Ovary (tissue), 9 donors: ENCODE measurements around the gene FIGNL1. TPM values are rescaled to one million over a fixed set of nuclear protein-coding genes. Genes with fewer than 3 reads are reported as not detected.

Source experiments
- DNase-seq, 5 donors: peaks; one replicate each; pipeline ENCODE4 v3.0.0-alpha.2; 2019 to 2020
- H3K27ac ChIP-seq, 2 donors: fragments of 200-600 bp; one replicate each; pipeline versions ENCODE4 v1.5.1 to v1.8.0; 2019 to 2022
- H3K27me3 ChIP-seq: fragments of 200-600 bp; one replicate; pipeline ENCODE4 v1.8.0; 2022
- H3K36me3 ChIP-seq: fragments of 200-600 bp; sonication (generic); one replicate; pipeline ENCODE4 v1.5.1; 2019
- H3K4me1 ChIP-seq: one replicate; pipeline ENCODE4 v1.8.1; 2013; ENCODE audit warnings: mild to moderate bottlenecking, moderate library complexity; ENCODE audit not compliant: insufficient read depth
- H3K4me3 ChIP-seq: fragments of 200-600 bp; sonication (generic); one replicate; pipeline ENCODE4 v1.5.1; 2017
- H3K9me3 ChIP-seq, 2 donors: fragments of 200-600 bp in 1 of 2; sonication (generic) in 1 of 2; one replicate each; pipeline versions ENCODE4 v1.5.1 to v1.8.1; 2013 to 2019; ENCODE audit warnings: mild to moderate bottlenecking in 1 of 2, moderate library complexity in 1 of 2
- CTCF ChIP-seq, 3 donors: fragments of 450-650 bp in 2 of 3; fragments of 200-600 bp in 1 of 3; IDR thresholded peaks; one replicate each; pipeline versions ENCODE4 v1.5.1 to v1.8.0; 2016 to 2022; ENCODE audit warnings: antibody characterized with exemption in 3 of 3, mild to moderate bottlenecking in 1 of 3
- EP300 ChIP-seq: sonication (generic); formaldehyde crosslinking; IDR thresholded peaks from one replicate; pipeline ENCODE4 v1.6.1; 2017; ENCODE audit warnings: antibody characterized with exemption
- POLR2A ChIP-seq: fragments of 450-650 bp; IDR thresholded peaks from one replicate; pipeline ENCODE4 v1.6.1; 2017; ENCODE audit warnings: antibody characterized with exemption, mild to moderate bottlenecking, moderate library complexity
- WGBS, 3 donors: extraction: QIAGEN DNeasy Blood & Tissue Kit in 1 of 3; methylation state at CpG; one replicate each; pipeline versions ENCODE4 v1.1.5 to v1.1.7; 2013 to 2017; 5-methylcytosine and 5-hydroxymethylcytosine counted together
- intact Hi-C, 4 donors: fragments of 100-400 bp; cut with DNase I; formaldehyde crosslinking; loops; one replicate each; pipeline versions ENCODE4 v1.11.0 to v1.15.1; 2022 to 2023
- polyA plus RNA-seq, 2 donors: library from polyadenylated mRNA; stranded (reverse); fragments of 200-250 nt in 1 of 2; fragments of 350-450 nt in 1 of 2; fragmentation: Illumina TruSeq in 1 of 2; extraction: RNeasy Lipid Tissue Mini Kit (QIAGEN cat#74804) in 1 of 2; gene quantifications; one replicate each; pipeline ENCODE4 v1.2.3, GENCODE V29; 2013 to 2014
- small RNA-seq: library from RNA; depleted of rRNA; stranded (forward); fragments of <200 nt; gene quantifications from one replicate; pipeline ENCODE3, GENCODE V24; 2016
- total RNA-seq, 7 donors: library from RNA; depleted of rRNA in 2 of 7; stranded (reverse); fragments of >200 nt in 2 of 7; fragmentation: NEBNext Ultra II Directional in 3 of 7; extraction: Animal tissue kit (Norgen Biotek cat#: 25700) in 3 of 7; gene quantifications; one replicate each; pipeline versions ENCODE4 v1.1.0 to v1.2.4, GENCODE V29; 2016 to 2023
- donor health status: DM: no; HTN: no; CAD: no; lungs with moderate emphysema.
- donor health status: DM: no; HTN: no; CAD: no.
- donor health status: Bipolar disorder and iron deficiency.
- donor health status: DM: yes; HTN: yes; CAD: no.
- donor health status: DM: no; HTN: no; CAD: no.
- donor health status: DM: yes; HTN: yes; CAD: no.

FIGNL1 gene
- total and polyA plus RNA-seq, 9 donors, result 6.6 to 13.7 (median 11.2) TPM

- no peak overlapping the region for H3K27ac ChIP-seq
- no peaks in the 10 kb centered on the region for H3K27me3 ChIP-seq
- intact Hi-C loops, result no loop called here
- no peak for DNase-seq
- H3K36me3 ChIP-seq, result no peaks in the 10 kb centered on the region
- no peaks in the 10 kb centered on the region for H3K4me1 ChIP-seq
- H3K9me3 ChIP-seq, result no peaks in the 10 kb centered on the region
- no peak overlapping the region for H3K4me3 ChIP-seq
- 81 to 91% (median 82%) methylated on average over 1 of the region's 1 CpG for WGBS, 3 donors
- TF ChIP-seq EP300 (no peak), CTCF (IDR thresholded peaks at IDR 0.05) (no peak), POLR2A (no peak)
Measured at GRCh38 chr7:50394315-50394714, 55.8 kb downstream of the FIGNL1 start.

Small RNA genes within 50 kb of the gene (small RNA-seq; reads per million reads assigned to genes)
- not detected for gene RNU6-1091P

Other genes with a start within 250 kb of the FIGNL1 start
- gene IKZF1, start 145.6 kb downstream of the FIGNL1 start, total RNA-seq, result 1 to 10 TPM; 1.8 to 7.5 (median 3.3) TPM
- 1 to 10 TPM in 1 of 2 donors, under 1 TPM in 1; 0.59 to 6.5 TPM for gene IKZF1, start 145.6 kb downstream of the FIGNL1 start, polyA plus RNA-seq
- 1 to 10 TPM in 3 of 7 donors, under 1 TPM in 4; 0.35 to 3.3 (median 0.78) TPM for gene DDC, start 115.1 kb upstream of the FIGNL1 start, total RNA-seq
- gene DDC, start 115.1 kb upstream of the FIGNL1 start, polyA plus RNA-seq, result under 1 TPM; 0.24 to 0.57 TPM